Embryonic facial prominence (tissue), 1 donor: Measurements from ENCODE around the gene DMKN.

Experiments used
- DNase-seq: peaks from one replicate; pipeline ENCODE4 v3.0.0-alpha.2; 2016; ENCODE audit errors: extremely low spot score

DMKN gene

GRCh38 chr19:35513628-35514281, at the start of gene DMKN:
TSS of gene DMKN (minus strand) at chr19:35513649. CDS start at chr19:35513475, 174 bp downstream.
- DNase-seq: no peak

- DNase-seq: no peak
These were observed 49.3 kb upstream of the DMKN start for GRCh38 chr19:35562776-35563175.

GRCh38 chr19:35562336-35562735, 48.9 kb upstream of the DMKN start:
- DNase-seq: no peak

- DNase-seq: no peak
These were observed 48.0 kb upstream of the DMKN start for GRCh38 chr19:35561436-35561835.

- no peak for DNase-seq
These were observed 47.2 kb upstream of the DMKN start for GRCh38 chr19:35560677-35561076.

- DNase-seq: no peak
These were observed 46.8 kb upstream of the DMKN start for GRCh38 chr19:35560271-35560670.

GRCh38 chr19:35559781-35560180, 46.3 kb upstream of the DMKN start:
- DNase-seq: no peak

GRCh38 chr19:35559281-35559659, 45.8 kb upstream of the DMKN start:
- no peak for DNase-seq

GRCh38 chr19:35558400-35559280, 45.2 kb upstream of the DMKN start:
- DNase-seq: no peak

GRCh38 chr19:35557539-35558399, 44.3 kb upstream of the DMKN start:
- DNase-seq: no peak

- DNase-seq: no peak
These were observed 43.5 kb upstream of the DMKN start for GRCh38 chr19:35556846-35557538.

GRCh38 chr19:35556025-35556590, 42.7 kb upstream of the DMKN start:
- no peak for DNase-seq

- DNase-seq: no peak
These were observed 42.0 kb upstream of the DMKN start for GRCh38 chr19:35555301-35556005.

GRCh38 chr19:35554076-35554475, 40.6 kb upstream of the DMKN start:
- DNase-seq: no peak

GRCh38 chr19:35553385-35554000, 40.0 kb upstream of the DMKN start:
- no peak for DNase-seq

GRCh38 chr19:35552534-35553384, 39.3 kb upstream of the DMKN start:
- DNase-seq: no peak

GRCh38 chr19:35551091-35551810, 37.8 kb upstream of the DMKN start:
- DNase-seq: no peak

GRCh38 chr19:35549879-35550523, 36.6 kb upstream of the DMKN start:
- no peak for DNase-seq
